IMR-90 (cell line): Measurements from ENCODE around the gene L1CAM. TPM values are rescaled to one million over a fixed set of nuclear protein-coding genes. Genes with fewer than 3 reads are reported as not detected.
A peak's percentile ranks its signal among the peaks of the same experiment; 100 is the strongest.

ENCODE experiments used
- ATAC-seq: fragments of 200-7000 bp; cut with Tn5 transposase; 2 replicates; pipeline ENCODE4 v1.9.1; 2020; ENCODE audit warnings: low read depth, mild to moderate bottlenecking, moderate library complexity
- BruUV-seq: library from RNA; stranded (reverse); fragments of 400-500 nt; replicated peaks from 2 replicates; lab custom pipeline; 2021; lab: Mats Ljungman, UMichigan
- CTCF ChIA-PET: fragments of 300-600 bp; formaldehyde crosslinking; extraction: SDS; loops from one replicate; lab custom pipeline; 2021; ENCODE audit warnings: antibody characterized with exemption; lab: Yijun Ruan, JAX
- POLR2A ChIA-PET: fragments of 300-600 bp; sonication (Branson Sonifier 250); formaldehyde crosslinking; loops from one replicate; lab custom pipeline; 2022; ENCODE audit warnings: antibody characterized with exemption; ENCODE audit not compliant: unreplicated experiment; lab: Charles Lee
- DNase-seq: peaks from one replicate; pipeline ENCODE4 v3.0.0; 2013
- H2AFZ ChIP-seq: replicated peaks from 2 replicates; pipeline ENCODE3; 2013; ENCODE audit warnings: low read length, mild to moderate bottlenecking; ENCODE audit not compliant: poor library complexity
- H2AK5ac ChIP-seq: 2 replicates; pipeline ENCODE4 v1.6.1; 2013; ENCODE audit warnings: low read depth, low read length, inconsistent platforms
- H2AK9ac ChIP-seq: replicated peaks from 2 replicates; pipeline ENCODE3; 2013; ENCODE audit warnings: mild to moderate bottlenecking, low read depth, low read length, moderate library complexity; ENCODE audit not compliant: poor library complexity
- H2BK120ac ChIP-seq: 2 replicates; pipeline ENCODE4 v1.6.1; 2013; ENCODE audit warnings: low read depth, low read length, inconsistent platforms
- H2BK15ac ChIP-seq: 3 replicates; pipeline ENCODE4 v1.6.1; 2013; ENCODE audit warnings: low read depth, low read length, inconsistent platforms
- H2BK20ac ChIP-seq: 2 replicates; pipeline ENCODE4 v1.6.1; 2013; ENCODE audit warnings: low read depth, mild to moderate bottlenecking, inconsistent platforms, low read length, moderate library complexity
- H2BK5ac ChIP-seq: 2 replicates; pipeline ENCODE4 v1.6.1; 2013; ENCODE audit warnings: mild to moderate bottlenecking, low read depth, low read length, inconsistent platforms; ENCODE audit not compliant: poor library complexity, severe bottlenecking
- H3K14ac ChIP-seq: replicated peaks from 2 replicates; pipeline ENCODE4 v1.6.1; 2013; ENCODE audit warnings: low read depth, low read length, inconsistent platforms
- H3K18ac ChIP-seq: 2 replicates; pipeline ENCODE4 v1.6.1; 2013; ENCODE audit warnings: low read depth, low read length, control low read depth
- H3K23ac ChIP-seq: 2 replicates; pipeline ENCODE4 v1.6.1; 2013; ENCODE audit warnings: low read depth, low read length, inconsistent platforms
- H3K27ac ChIP-seq: 2 replicates; pipeline ENCODE4 v1.5.1; 2013; ENCODE audit warnings: mild to moderate bottlenecking, control low read depth, low read length; ENCODE audit not compliant: insufficient read depth
- H3K27me3 ChIP-seq: 2 replicates; pipeline ENCODE4 v1.6.1; 2013; ENCODE audit warnings: low read length; ENCODE audit not compliant: control insufficient read depth, insufficient read depth
- H3K36me3 ChIP-seq: 2 replicates; pipeline ENCODE4 v1.6.1; 2013; ENCODE audit warnings: low read length, mixed read lengths; ENCODE audit not compliant: control insufficient read depth, insufficient read depth
- H3K4ac ChIP-seq: 2 replicates; pipeline ENCODE4 v1.6.1; 2013; ENCODE audit warnings: low read depth, low read length, inconsistent platforms
- H3K4me1 ChIP-seq: 2 replicates; pipeline ENCODE4 v1.6.1; 2013; ENCODE audit warnings: low read length, mixed read lengths; ENCODE audit not compliant: control insufficient read depth, insufficient read depth
- H3K4me2 ChIP-seq: 2 replicates; pipeline ENCODE4 v1.6.1; 2013; ENCODE audit warnings: low read depth, mild to moderate bottlenecking, control low read depth, low read length, moderate library complexity
- H3K4me3 ChIP-seq: 2 replicates; pipeline ENCODE4 v1.5.1; 2013; ENCODE audit warnings: low read depth, mild to moderate bottlenecking, control low read depth, low read length, moderate library complexity; ENCODE audit not compliant: insufficient read depth
- H3K56ac ChIP-seq: 2 replicates; pipeline ENCODE4 v1.6.1; 2013; ENCODE audit warnings: low read length, inconsistent platforms; ENCODE audit not compliant: insufficient read depth; ENCODE audit errors: extremely low read depth
- H3K79me1 ChIP-seq, 2 experiments: 2 replicates each; pipeline ENCODE4 v1.6.1; 2013; ENCODE audit warnings: low read length in 2 of 2, inconsistent platforms in 1 of 2, low read depth in 1 of 2
- H3K9ac ChIP-seq: 2 replicates; pipeline ENCODE4 v1.6.1; 2013; ENCODE audit warnings: low read depth, low read length, control low read depth
- H3K9me1 ChIP-seq: 2 replicates; pipeline ENCODE4 v1.6.1; 2013; ENCODE audit warnings: low read length, inconsistent platforms; ENCODE audit not compliant: insufficient read depth
- H3K9me3 ChIP-seq: 2 replicates; pipeline ENCODE4 v1.6.1; 2013; ENCODE audit warnings: low read length; ENCODE audit not compliant: control insufficient read depth, insufficient read depth
- H4K20me1 ChIP-seq: 2 replicates; pipeline ENCODE4 v1.6.1; 2013; ENCODE audit warnings: low read length, inconsistent platforms; ENCODE audit not compliant: insufficient read depth
- H4K5ac ChIP-seq: 2 replicates; pipeline ENCODE4 v1.6.1; 2013; ENCODE audit warnings: mild to moderate bottlenecking, low read depth, low read length, control low read depth
- H4K8ac ChIP-seq, 2 experiments: 2 replicates each; pipeline ENCODE4 v1.6.1; 2013; ENCODE audit warnings: low read depth in 2 of 2, low read length in 2 of 2, control low read depth in 1 of 2, inconsistent platforms in 1 of 2
- H4K91ac ChIP-seq: 2 replicates; pipeline ENCODE4 v1.6.1; 2013; ENCODE audit warnings: low read depth, low read length, inconsistent platforms; ENCODE audit not compliant: insufficient read depth
- BHLHE40 ChIP-seq: fragments of 150-350 bp; IDR thresholded peaks from 2 replicates; pipeline ENCODE4 v1.6.1; 2016; ENCODE audit warnings: mild to moderate bottlenecking, low read depth, low read length
- CEBPB ChIP-seq: IDR thresholded peaks from 2 replicates; pipeline ENCODE4 v1.6.1; 2012; ENCODE audit warnings: low read depth, low read length, improper control_type of control experiment
- CHD1 ChIP-seq: IDR thresholded peaks from 2 replicates; pipeline ENCODE4 v1.6.1; 2012; ENCODE audit warnings: low read depth, low read length, improper control_type of control experiment
- CTCF ChIP-seq: conservative IDR thresholded peaks from 2 replicates; pipeline ENCODE4 v1.5.1; 2012; ENCODE audit warnings: mild to moderate bottlenecking, low read depth, low read length, improper control_type of control experiment
- ELK1 ChIP-seq: fragments of 150-350 bp; IDR thresholded peaks from 2 replicates; pipeline ENCODE4 v1.6.1; 2016; ENCODE audit warnings: low read depth, mild to moderate bottlenecking, low read length, moderate library complexity, borderline replicate concordance
- FOS ChIP-seq: fragments of 150-350 bp; IDR thresholded peaks from 2 replicates; pipeline ENCODE4 v1.6.1; 2016; ENCODE audit warnings: low read depth, low read length
- MAFK ChIP-seq: IDR thresholded peaks from 2 replicates; pipeline ENCODE4 v1.6.1; 2012; ENCODE audit warnings: low read depth, low read length, improper control_type of control experiment
- MAZ ChIP-seq: IDR thresholded peaks from 2 replicates; pipeline ENCODE4 v1.6.1; 2012; ENCODE audit warnings: low read depth, mild to moderate bottlenecking, low read length, improper control_type of control experiment, moderate library complexity, borderline replicate concordance
- MXI1 ChIP-seq: IDR thresholded peaks from 2 replicates; pipeline ENCODE4 v1.6.1; 2012; ENCODE audit warnings: low read depth, mild to moderate bottlenecking, low read length, moderate library complexity, borderline replicate concordance
- NFE2L2 ChIP-seq: fragments of 150-350 bp; IDR thresholded peaks from 2 replicates; pipeline ENCODE4 v1.6.1; 2016; ENCODE audit warnings: low read depth, mild to moderate bottlenecking, low read length
- POLR2A ChIP-seq: IDR thresholded peaks from 2 replicates; pipeline ENCODE4 v1.6.1; 2012; ENCODE audit warnings: mild to moderate bottlenecking, low read depth, low read length
- RAD21 ChIP-seq: IDR thresholded peaks from 2 replicates; pipeline ENCODE4 v1.6.1; 2012; ENCODE audit warnings: low read length, improper control_type of control experiment
- RCOR1 ChIP-seq: IDR thresholded peaks from 2 replicates; pipeline ENCODE4 v1.6.1; 2012; ENCODE audit warnings: mild to moderate bottlenecking, low read length, improper control_type of control experiment; ENCODE audit not compliant: insufficient replicate concordance
- RFX5 ChIP-seq: IDR thresholded peaks from 2 replicates; pipeline ENCODE4 v1.8.0; 2012; ENCODE audit warnings: low read depth, mild to moderate bottlenecking, low read length, moderate library complexity
- SMC3 ChIP-seq: fragments of 150-350 bp; IDR thresholded peaks from 2 replicates; pipeline ENCODE4 v1.6.1; 2016; ENCODE audit warnings: low read depth, mild to moderate bottlenecking, antibody characterized with exemption, low read length, moderate library complexity
- USF2 ChIP-seq: fragments of 150-350 bp; IDR thresholded peaks from 2 replicates; pipeline ENCODE4 v1.6.1; 2017; ENCODE audit warnings: mild to moderate bottlenecking, antibody characterized with exemption, low read length, low read depth
- WGBS, 2 experiments: methylation state at CpG; one replicate each; pipeline versions ENCODE4 v1.1.5 to v1.1.7; 2013; ENCODE audit warnings: missing lambda C conversion rate in 2 of 2; ENCODE audit not compliant: insufficient read length in 1 of 2; ENCODE audit errors: extremely low coverage in 2 of 2; 5-methylcytosine and 5-hydroxymethylcytosine counted together
- dilution Hi-C: fragments of 300-500 bp; cut with HindIII; formaldehyde crosslinking; loops from one replicate; pipeline ENCODE4 v1.14.3; 2018; ENCODE audit warnings: low sequenced_read_pairs; ENCODE audit not compliant: unreplicated experiment
- in situ Hi-C: fragments of 300-500 bp; cut with MboI; formaldehyde crosslinking; loops from 3 replicates; pipeline ENCODE4 v1.14.3; 2019; ENCODE audit warnings: low sequenced_read_pairs, inconsistent platforms, mixed read lengths
- intact Hi-C: fragments of 100-400 bp; cut with micrococcal nuclease; formaldehyde crosslinking; loops from 2 replicates; pipeline ENCODE4 v1.10.0; 2022
- polyA plus RNA-seq, 3 experiments: library from polyadenylated mRNA; depleted of rRNA; stranded (reverse); fragments of >200 nt; gene quantifications; 2 replicates each; pipeline ENCODE4 v1.2.3, GENCODE V29; 2012; ENCODE audit warnings: low replicate concordance in 1 of 3
- total RNA-seq: library from RNA; depleted of rRNA; stranded (reverse); fragments of >200 nt; gene quantifications from 2 replicates; pipeline ENCODE4 v1.2.3, GENCODE V29; 2012

Gene L1CAM
- total and polyA plus RNA-seq, 2 of the 4 experiments (the other 2 are of a cell fraction), result 0.36 to 1.9 TPM

- intact Hi-C loops, result no loop called here
- POLR2A ChIA-PET, result no interaction called here
These were observed 66.5 kb downstream of the L1CAM start for GRCh38 chrX:153819384-153820040.

More at GRCh38 chrX:153819384-153820040, 66.5 kb downstream of the L1CAM start:
- Histone ChIP-seq H2BK20ac (no peak overlapping the region), H3K4me1 (no peaks in the 10 kb centered on the region), H2BK15ac (no peak overlapping the region), H3K27me3 (peaks cover 16% of the 10 kb centered on the region), H3K9me3 (0 out of 2 replicates have a peak, but pooled peaks cover 2% of the 10 kb centered on the region), H4K91ac (no peak overlapping the region), H4K5ac (no peak overlapping the region), H3K9ac (no peak overlapping the region), H3K9me1 (no peaks in the 10 kb centered on the region), H4K20me1 (no peaks in the 10 kb centered on the region), H3K56ac (no peak overlapping the region), H2BK120ac (no peak overlapping the region), H3K4me3 (peak overlapping the region; percentile 42), H3K18ac (no peak overlapping the region), H2BK5ac (no peak overlapping the region), H2AK9ac (peak overlapping the region; percentile 9), H3K27ac (no peak overlapping the region), H4K8ac (0 out of 4 replicates have a peak overlapping the region, but pooled peaks of 1 of the 2 experiments have one; percentile 39), H3K14ac (no peak overlapping the region), H3K4me2 (peak overlapping the region; percentile 14; the same call in 1 of the 2 replicates), H3K36me3 (no peaks in the 10 kb centered on the region), H2AK5ac (no peak overlapping the region), H2AFZ (peak overlapping the region; percentile 66), H3K79me1 (no peaks in the 10 kb centered on the region), H3K23ac (no peak overlapping the region), H3K4ac (no peak overlapping the region)
- ATAC-seq, result peak; percentile 19; the same call in 1 of the 2 replicates
- in situ Hi-C loops, result no loop called here
- WGBS, 2 experiments, result 54% methylated on average over 7 of the region's 23 CpGs; no CpG with 5 or more reads in 1 of the 2 experiments
- TF ChIP-seq RCOR1 (no peak), RAD21 (no peak), CHD1 (no peak), FOS (no peak), MAZ (no peak), USF2 (no peak), MAFK (no peak), RFX5 (no peak), CEBPB (no peak), ELK1 (no peak), POLR2A (no peak), NFE2L2 (no peak), SMC3 (no peak), CTCF (no peak), MXI1 (no peak), BHLHE40 (no peak)
- no peak for DNase-seq
- dilution Hi-C loops, result no loop called here
- BruUV-seq, result no TSS peak
- CTCF ChIA-PET, result no interaction called here
